SK-N-SH (cell line): ENCODE data around the gene GCLC. TPM values are rescaled to one million over a fixed set of nuclear protein-coding genes. Genes with fewer than 3 reads are reported as not detected.

Experiments used
- CTCF ChIA-PET: fragments of 300-600, 350-600 bp; formaldehyde crosslinking; extraction: SDS; loops from one replicate; lab custom pipeline; 2021; lab: Yijun Ruan, JAX
- POLR2A ChIA-PET: fragments of 350-600 bp; sonication (Branson Sonifier 250); formaldehyde crosslinking; extraction: SDS; loops from one replicate; lab custom pipeline; 2020; ENCODE audit warnings: antibody characterized with exemption, inconsistent platforms; lab: Yijun Ruan, JAX
- DNase-seq: peaks from one replicate; pipeline ENCODE4 v3.0.0; 2012
- H2AFZ ChIP-seq: fragments of 200-600 bp; sonication (generic); 2 replicates; pipeline ENCODE4 v1.8.1; 2016; ENCODE audit warnings: antibody characterized with exemption, mild to moderate bottlenecking, low read depth
- H3F3A ChIP-seq: fragments of 200-600 bp; sonication (generic); replicated peaks from 2 replicates; pipeline ENCODE3; 2016; ENCODE audit warnings: antibody characterized with exemption, mild to moderate bottlenecking; ENCODE audit not compliant: insufficient read depth
- H3K27ac ChIP-seq, 2 experiments: fragments of 200-500 bp in 1 of 2; fragments of 200-600 bp in 1 of 2; sonication (Bioruptor generic) in 1 of 2; sonication (generic), shearing (Covaris generic) in 1 of 2; 2 replicates each; pipeline versions ENCODE4 v1.5.1 to v1.6.1; 2014 to 2016; ENCODE audit warnings: low read depth in 2 of 2, inconsistent platforms in 1 of 2, low read length in 1 of 2, mild to moderate bottlenecking in 1 of 2, mixed read lengths in 1 of 2
- H3K27me3 ChIP-seq: fragments of 200-600 bp; sonication (generic), shearing (Covaris generic); 2 replicates; pipeline ENCODE4 v1.6.1; 2016; ENCODE audit warnings: mixed run types; ENCODE audit not compliant: insufficient read depth
- H3K36me3 ChIP-seq, 2 experiments: fragments of 200-500 bp in 1 of 2; fragments of 200-600 bp in 1 of 2; sonication (Bioruptor generic) in 1 of 2; sonication (generic) in 1 of 2; replicated peaks in 1 of 2; 2 replicates each; pipeline versions ENCODE3 to v1.5.1; 2014 to 2016; ENCODE audit warnings: low read length in 1 of 2, mild to moderate bottlenecking in 1 of 2; ENCODE audit not compliant: insufficient read depth in 2 of 2, control insufficient read depth in 1 of 2
- H3K4me1 ChIP-seq, 2 experiments: fragments of 200-500 bp in 1 of 2; fragments of 200-600 bp in 1 of 2; sonication (Bioruptor generic) in 1 of 2; sonication (generic), shearing (Covaris generic) in 1 of 2; 2 replicates each; pipeline versions ENCODE4 v1.5.1 to v1.6.1; 2014 to 2016; ENCODE audit warnings: low read depth in 1 of 2, low read length in 1 of 2, mixed run types in 1 of 2; ENCODE audit not compliant: insufficient read depth in 2 of 2, control insufficient read depth in 1 of 2
- H3K4me2 ChIP-seq: fragments of 200-600 bp; sonication (generic), shearing (Covaris generic); 2 replicates; pipeline ENCODE4 v1.6.1; 2017; ENCODE audit warnings: mixed run types
- H3K4me3 ChIP-seq, 2 experiments: fragments of 200-500 bp in 1 of 2; fragments of 200-600 bp in 1 of 2; sonication (Bioruptor generic) in 1 of 2; sonication (generic), shearing (Covaris generic) in 1 of 2; 2 replicates each; pipeline versions ENCODE4 v1.5.1 to v1.8.1; 2014 to 2016; ENCODE audit warnings: low read depth in 2 of 2, inconsistent platforms in 1 of 2, low read length in 1 of 2, mild to moderate bottlenecking in 1 of 2, mixed read lengths in 1 of 2, moderate library complexity in 1 of 2
- H3K79me2 ChIP-seq: fragments of 200-600 bp; sonication (generic); 2 replicates; pipeline ENCODE4 v1.8.1; 2017; ENCODE audit warnings: mild to moderate bottlenecking; ENCODE audit not compliant: insufficient read depth
- H3K9ac ChIP-seq: fragments of 200-600 bp; sonication (generic); 2 replicates; pipeline ENCODE4 v1.6.1; 2017; ENCODE audit warnings: mixed run types
- H3K9me2 ChIP-seq: fragments of 200-600 bp; sonication (generic); 2 replicates; pipeline ENCODE4 v1.6.1; 2017; ENCODE audit warnings: mixed run types
- H3K9me3 ChIP-seq: fragments of 200-600 bp; sonication (generic); 2 replicates; pipeline ENCODE4 v1.6.1; 2017; ENCODE audit warnings: mixed run types, mild to moderate bottlenecking, moderate library complexity
- H4K20me1 ChIP-seq: fragments of 200-600 bp; sonication (generic); 2 replicates; pipeline ENCODE4 v1.6.1; 2017; ENCODE audit warnings: mild to moderate bottlenecking, mixed run types; ENCODE audit not compliant: insufficient read depth
- CTCF ChIP-seq: fragments of 200-600 bp; sonication (generic); IDR thresholded peaks from 2 replicates; pipeline ENCODE4 v1.6.1; 2017; ENCODE audit warnings: antibody characterized with exemption, mild to moderate bottlenecking, moderate library complexity
- FOSL2 ChIP-seq: IDR thresholded peaks from 2 replicates; pipeline ENCODE4 v1.4.0; 2012; ENCODE audit warnings: low read depth, mild to moderate bottlenecking, moderate library complexity, borderline replicate concordance
- FOXM1 ChIP-seq: IDR thresholded peaks from 2 replicates; pipeline ENCODE4 v1.4.0; 2012; ENCODE audit warnings: low read depth, mild to moderate bottlenecking
- GATA2 ChIP-seq: sonication (generic); formaldehyde crosslinking; IDR thresholded peaks from 2 replicates; pipeline ENCODE4 v1.5.0; 2020; ENCODE audit warnings: mild to moderate bottlenecking, missing genetic modification reagents
- JUND ChIP-seq: IDR thresholded peaks from 2 replicates; pipeline ENCODE4 v1.4.0; 2012
- MAX ChIP-seq: IDR thresholded peaks from 2 replicates; pipeline ENCODE4 v1.4.0; 2012; ENCODE audit warnings: low read depth
- MXI1 ChIP-seq: IDR thresholded peaks from 2 replicates; pipeline ENCODE4 v1.6.1; 2012; ENCODE audit warnings: mild to moderate bottlenecking, low read depth, low read length, improper control_type of control experiment
- NFIC ChIP-seq: IDR thresholded peaks from 2 replicates; pipeline ENCODE4 v1.4.0; 2012; ENCODE audit warnings: borderline replicate concordance
- NRF1 ChIP-seq: IDR thresholded peaks from 2 replicates; pipeline ENCODE4 v1.6.1; 2012; ENCODE audit warnings: low read depth, mild to moderate bottlenecking, low read length
- PBX3 ChIP-seq: IDR thresholded peaks from 2 replicates; pipeline ENCODE4; 2012
- RAD21 ChIP-seq: IDR thresholded peaks from 2 replicates; pipeline ENCODE4 v1.6.1; 2012; ENCODE audit warnings: mild to moderate bottlenecking, low read length
- RCOR1 ChIP-seq: fragments of 150-350 bp; IDR thresholded peaks from 2 replicates; pipeline ENCODE4 v1.6.1; 2017; ENCODE audit warnings: antibody characterized with exemption, low read length
- RFX5 ChIP-seq: IDR thresholded peaks from 2 replicates; pipeline ENCODE4 v1.6.1; 2012; ENCODE audit warnings: mild to moderate bottlenecking, improper control_type of control experiment, low read length
- SIN3A ChIP-seq: IDR thresholded peaks from 2 replicates; pipeline ENCODE4 v1.6.1; 2012; ENCODE audit warnings: low read depth, mild to moderate bottlenecking, low read length, moderate library complexity, borderline replicate concordance
- TAF1 ChIP-seq: IDR thresholded peaks from 2 replicates; pipeline ENCODE4 v1.6.1; 2012; ENCODE audit warnings: low read depth, mild to moderate bottlenecking, low read length, moderate library complexity, borderline replicate concordance
- TCF12 ChIP-seq: IDR thresholded peaks from 2 replicates; pipeline ENCODE4 v1.4.0; 2012
- TEAD4 ChIP-seq: IDR thresholded peaks from 2 replicates; pipeline ENCODE4 v1.4.0; 2012; ENCODE audit warnings: mild to moderate bottlenecking, borderline replicate concordance; ENCODE audit not compliant: insufficient read depth
- USF1 ChIP-seq: IDR thresholded peaks from 2 replicates; pipeline ENCODE4 v1.4.0; 2012; ENCODE audit warnings: low read depth, borderline replicate concordance
- WGBS: methylation state at CpG from one replicate; pipeline ENCODE4 v1.1.6; 2017; ENCODE audit warnings: low lambda C conversion rate; 5-methylcytosine and 5-hydroxymethylcytosine counted together
- polyA plus RNA-seq, 3 experiments: library from polyadenylated mRNA; depleted of rRNA; stranded (reverse); fragments of >200 nt; gene quantifications; 2 replicates each; pipeline ENCODE4 v1.2.3, GENCODE V29; 2012

Gene GCLC
- polyA plus RNA-seq, 1 of the 3 experiments (the other 2 are of a cell fraction) = 7.5 TPM

GRCh38 chr6:53564401-53565065 is 19.6 kb upstream of the GCLC start:
- Histone ChIP-seq H3K9ac (no peak overlapping the region), H3K27me3 (no peaks in the 10 kb centered on the region), H3K4me2 (no peak overlapping the region), H2AFZ (no peak overlapping the region), H3K4me1 (no peaks in the 10 kb centered on the region; a peak in 1 of 4 replicates), H3F3A (no peaks in the 10 kb centered on the region), H3K9me3 (no peaks in the 10 kb centered on the region), H3K27ac (no peak overlapping the region), H3K36me3 (no peaks in the 10 kb centered on the region), H3K9me2 (no peaks in the 10 kb centered on the region), H4K20me1 (no peaks in the 10 kb centered on the region), H3K4me3 (no peak overlapping the region), H3K79me2 (no peaks in the 10 kb centered on the region)
- ChIA-PET CTCF (interaction anchor here (2.0 kb wide), 1 partner anchor 20 kb away, joined by 4 read pairs; no protein-coding TSS in a partner anchor), POLR2A (no interaction called here)
- no peak for DNase-seq
- 34% methylated on average over 2 of the region's 2 CpGs for WGBS
- TF ChIP-seq RCOR1 (no peak), NRF1 (no peak), MAX (no peak), CTCF (no peak), NFIC (no peak), MXI1 (no peak), RAD21 (no peak), FOSL2 (no peak), RFX5 (no peak), PBX3 (no peak), TCF12 (no peak), GATA2 (CRISPR knock-in tag) (no peak), JUND (no peak), FOXM1 (no peak), USF1 (no peak), TEAD4 (no peak), TAF1 (no peak), SIN3A (no peak)
